Measurements from ENCODE around the gene ZFP57. TPM values are rescaled to one million over a fixed set of nuclear protein-coding genes. Genes with fewer than 3 reads are reported as not detected.

ZFP57 gene
- total and polyA plus RNA-seq, 2 experiments from 2014 or later = 0.59 to 0.84 TPM

- TF ChIP-seq ZNF462 (CRISPR knock-in tag; IDR thresholded peaks at IDR 0.05) (no peak), STAT1 (IDR thresholded peaks at IDR 0.05; ENCODE audit: unreplicated experiment) (no peak), ZNF114 (CRISPR knock-in tag; IDR thresholded peaks at IDR 0.05) (no peak), CREB1 (CRISPR knock-in tag; IDR thresholded peaks at IDR 0.05; ENCODE audit: low read depth) (no peak), REST (IDR thresholded peaks at IDR 0.05; ENCODE audit: unreplicated experiment) (no peak), NANOG (IDR thresholded peaks at IDR 0.05; ENCODE audit: borderline replicate concordance) (no peak)
These were observed 45.7 kb upstream of the ZFP57 start (continued) for GRCh38 chr6:29726571-29727194.

Measured in GM23338 (cell line).